Tibial nerve (tissue), 4 donors: ENCODE results near the gene MMP28.

Source experiments
- CTCF ChIP-seq, 5 experiments: fragments of 200-600 bp in 3 of 5; fragments of 450-650 bp in 2 of 5; sonication (generic) in 3 of 5; IDR thresholded peaks; one replicate each; pipeline ENCODE4 v1.5.1; 2016 to 2019; ENCODE audit warnings: antibody characterized with exemption in 5 of 5, mild to moderate bottlenecking in 3 of 5, moderate library complexity in 2 of 5
- EP300 ChIP-seq, 2 donors: sonication (generic); formaldehyde crosslinking; IDR thresholded peaks; one replicate each; pipeline ENCODE4 v1.6.1; 2017; ENCODE audit warnings: antibody characterized with exemption in 2 of 2, mild to moderate bottlenecking in 1 of 2
- POLR2A ChIP-seq, 2 donors: fragments of 450-650 bp; IDR thresholded peaks; one replicate each; pipeline ENCODE4 v1.6.1; 2017; ENCODE audit warnings: antibody characterized with exemption in 2 of 2, mild to moderate bottlenecking in 2 of 2, moderate library complexity in 2 of 2

DNA sequence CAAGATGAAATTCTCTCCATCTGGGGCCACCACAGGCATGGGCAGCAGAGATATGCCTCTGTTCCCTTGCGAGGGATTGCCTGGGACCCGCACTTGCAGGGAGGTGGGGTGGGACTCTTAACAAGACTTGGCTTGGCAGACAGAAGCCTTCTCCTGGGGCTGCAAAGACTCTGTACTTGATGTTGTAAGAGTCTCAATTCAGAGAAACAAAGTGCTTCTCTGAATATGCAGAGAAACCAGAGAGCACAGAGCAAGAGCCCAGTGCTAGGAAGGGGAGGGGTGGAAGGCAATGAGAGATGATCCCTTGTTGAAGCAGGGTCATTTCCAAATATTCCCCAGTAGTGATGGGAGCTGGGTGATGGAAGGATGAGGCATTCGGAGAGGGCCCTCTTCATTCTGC, 2.2 kb downstream of the MMP28 start:
- no peak for TF ChIP-seq POLR2A (IDR thresholded peaks at IDR 0.05)
- no peak for TF ChIP-seq CTCF (IDR thresholded peaks at IDR 0.05)
- peak in 1 of 2 donors; percentile 25 for TF ChIP-seq EP300 (IDR thresholded peaks at IDR 0.05)
